ENCODE results near the gene EFNB2. TPM values are rescaled to one million over a fixed set of nuclear protein-coding genes. Genes with fewer than 3 reads are reported as not detected.

EFNB2 gene
- total and polyA plus RNA-seq, 9 of the 15 experiments (the other 6 are each of a cell fraction or from before 2014, with no cell fraction given), result 0.01 to 0.29 (median 0.18) TPM

DNA sequence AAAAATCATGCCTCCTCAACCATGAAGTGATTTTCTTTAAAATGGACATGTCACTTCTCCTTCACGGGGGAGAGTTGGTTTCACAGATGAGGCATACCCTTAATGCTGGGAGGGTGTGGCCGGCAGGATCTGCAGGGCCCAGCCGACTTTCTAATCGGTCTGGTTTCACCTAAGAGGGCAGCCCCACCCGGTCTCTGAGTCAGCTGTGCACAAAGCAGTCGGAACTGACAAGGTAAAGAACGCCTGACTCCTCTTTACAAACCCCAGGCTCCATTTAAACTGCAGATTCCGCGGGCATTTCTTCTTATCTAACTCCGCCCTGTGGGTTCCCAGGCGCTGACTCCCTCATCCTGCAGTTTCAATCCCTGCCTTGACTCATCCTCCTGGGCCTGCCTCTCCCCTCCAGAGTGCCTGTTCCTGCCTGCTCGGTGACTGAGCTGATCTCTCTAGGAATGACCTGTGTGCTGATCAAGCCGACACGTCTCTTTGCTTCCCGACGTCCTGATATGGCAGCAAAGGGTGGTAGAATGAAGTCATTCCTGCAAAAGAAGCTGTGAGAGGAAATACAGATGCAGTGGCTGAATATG is 63.4 kb downstream of the EFNB2 start (continued):
- no peak for TF ChIP-seq SIN3A (IDR thresholded peaks at IDR 0.05; ENCODE audit: borderline replicate concordance in 2 of 2, control insufficient read depth in 1 of 2, low read depth in 2 of 2, low read length in 2 of 2)
- no peak for TF ChIP-seq ZSCAN29 (IDR thresholded peaks at IDR 0.05)
- no peak for TF ChIP-seq MECOM (CRISPR knock-in tag; IDR thresholded peaks at IDR 0.05)
- no peak for TF ChIP-seq SMARCB1 (IDR thresholded peaks at IDR 0.05; ENCODE audit: insufficient read length, low read depth)
- no peak for TF ChIP-seq MEF2D (tag; conservative IDR thresholded peaks at IDR 0.05; ENCODE audit: low read depth)

DNA sequence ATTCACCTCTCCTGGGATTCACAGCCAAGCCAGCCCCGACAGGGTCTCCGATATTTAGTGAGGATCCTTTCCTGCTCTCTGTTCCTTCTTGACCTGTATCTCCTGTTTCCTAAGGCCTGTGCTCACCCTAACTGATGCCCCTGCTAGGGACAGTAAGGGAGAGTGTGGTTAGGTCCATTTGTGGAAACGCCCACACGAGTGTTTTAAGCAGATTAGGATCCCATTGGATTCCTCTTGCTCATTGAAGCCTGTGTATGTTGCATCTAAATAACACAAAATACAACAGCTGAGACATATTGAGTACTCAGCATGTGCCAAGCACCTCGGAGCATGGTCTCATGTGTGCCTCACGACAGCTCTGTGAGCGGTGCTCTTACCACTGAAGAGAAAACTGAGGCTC is 64.9 kb downstream of the EFNB2 start:
- no peaks in the 10 kb centered on the region for H3K36me3 ChIP-seq (ENCODE audit: control insufficient read depth, insufficient read depth, low read length)
- H3K4me1 ChIP-seq (replicated peaks in 1 of 2; ENCODE audit: control insufficient read depth in 2 of 2, insufficient read depth in 2 of 2, low read length in 2 of 2), result no peaks in the 10 kb centered on the region
- BruUV-seq (replicated peaks), result no TSS peak
- H3K9me1 ChIP-seq (ENCODE audit: control insufficient read depth, insufficient read depth, low read length), result no peaks in the 10 kb centered on the region
- no peaks in the 10 kb centered on the region for H4K20me1 ChIP-seq (replicated peaks; ENCODE audit: control insufficient read depth, insufficient read depth, low read length)
- 0% methylated on average over 6 of the region's 7 CpGs for WGBS (ENCODE audit: insufficient coverage, low coverage, missing lambda C conversion rate)
- ATAC-seq (no peak), DNase-seq (ENCODE audit: extremely low read depth in 1 of 4, low spot score in 3 of 4) (no peak), FAIRE-seq (no peak)
- no peak overlapping the region for H2AFZ ChIP-seq (ENCODE audit: low read depth, low read length)
- no peak overlapping the region for H3K27ac ChIP-seq (ENCODE audit: extremely low read depth, low read depth, low read length)
- ChIA-PET POLR2A (interaction anchor here (1.0 kb wide), 1 partner anchor 22 kb away, joined by 4 read pairs; no protein-coding TSS in a partner anchor), CTCF (ENCODE audit: low intra/inter-chr PET ratio) (no interaction called here)
- no peak overlapping the region for H3K4me3 ChIP-seq
- H3K9me3 ChIP-seq (replicated peaks; ENCODE audit: control insufficient read depth, insufficient read depth, low read depth, low read length), result no peaks in the 10 kb centered on the region
- H3K27me3 ChIP-seq (ENCODE audit: control insufficient read depth in 2 of 2, insufficient read depth in 2 of 2, low read length in 2 of 2), result peaks cover 0 to 43% of the 10 kb centered on the region in 2 experiments; a peak in 4 of 5 replicates
- in situ Hi-C loops (cut with MboI), result no loop called here
- no peaks in the 10 kb centered on the region for H3K79me2 ChIP-seq (ENCODE audit: control insufficient read depth, insufficient read depth, low read length)
- no peak for TF ChIP-seq MBD2 (IDR thresholded peaks at IDR 0.05; ENCODE audit: borderline replicate concordance, low read depth)
- TF ChIP-seq, protein P1, sequence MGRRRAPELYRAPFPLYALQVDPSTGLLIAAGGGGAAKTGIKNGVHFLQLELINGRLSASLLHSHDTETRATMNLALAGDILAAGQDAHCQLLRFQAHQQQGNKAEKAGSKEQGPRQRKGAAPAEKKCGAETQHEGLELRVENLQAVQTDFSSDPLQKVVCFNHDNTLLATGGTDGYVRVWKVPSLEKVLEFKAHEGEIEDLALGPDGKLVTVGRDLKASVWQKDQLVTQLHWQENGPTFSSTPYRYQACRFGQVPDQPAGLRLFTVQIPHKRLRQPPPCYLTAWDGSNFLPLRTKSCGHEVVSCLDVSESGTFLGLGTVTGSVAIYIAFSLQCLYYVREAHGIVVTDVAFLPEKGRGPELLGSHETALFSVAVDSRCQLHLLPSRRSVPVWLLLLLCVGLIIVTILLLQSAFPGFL (CRISPR knock-in tag; IDR thresholded peaks at IDR 0.05), result no peak
- no peak for TF ChIP-seq STAT5B (CRISPR knock-in tag; IDR thresholded peaks at IDR 0.05)
- no peak overlapping the region for H3K4me2 ChIP-seq (ENCODE audit: insufficient read depth, low read length)
- H3K9ac ChIP-seq (ENCODE audit: insufficient read depth in 1 of 2, low read depth in 2 of 2, low read length in 2 of 2), result no peak overlapping the region
- intact Hi-C loops (cut with micrococcal nuclease), result no loop called here

All from K562 (cell line).